Esophagus muscularis mucosa (tissue), 4 donors: ENCODE measurements around the gene ADAMTS14. TPM values are rescaled to one million over a fixed set of nuclear protein-coding genes. Genes with fewer than 3 reads are reported as not detected.

Source experiments
- DNase-seq: peaks from one replicate; pipeline ENCODE4 v3.0.0-alpha.2; 2017; ENCODE audit errors: extremely low spot score
- H3K27ac ChIP-seq, 4 donors: fragments of 200-600 bp; sonication (generic); replicated peaks in 1 of 4; 1 replicate in 3 of 4; 2 replicates in 1 of 4; pipeline ENCODE4 v1.5.1; 2016 to 2019; ENCODE audit warnings: mild to moderate bottlenecking in 1 of 4
- H3K27me3 ChIP-seq, 4 donors: fragments of 200-600 bp; sonication (generic); one replicate each; pipeline versions ENCODE4 v1.5.1 to v1.6.0; 2016 to 2019
- H3K36me3 ChIP-seq, 4 donors: fragments of 200-600 bp; sonication (generic); one replicate each; pipeline ENCODE4 v1.5.1; 2016 to 2019
- H3K4me1 ChIP-seq, 4 donors: fragments of 200-600 bp; sonication (generic); one replicate each; pipeline ENCODE4 v1.5.1; 2016 to 2019
- H3K4me3 ChIP-seq, 4 donors: fragments of 200-600 bp; sonication (generic); 1 replicate in 2 of 4; 2 replicates in 2 of 4; pipeline ENCODE4 v1.5.1; 2016 to 2019; ENCODE audit warnings: mild to moderate bottlenecking in 4 of 4, moderate library complexity in 1 of 4
- H3K9me3 ChIP-seq, 4 donors: fragments of 200-600 bp; sonication (generic); 1 replicate in 3 of 4; 2 replicates in 1 of 4; pipeline ENCODE4 v1.5.1; 2016 to 2019
- CTCF ChIP-seq, 3 experiments: fragments of 200-600 bp in 2 of 3; fragments of 450-650 bp in 1 of 3; sonication (generic) in 2 of 3; IDR thresholded peaks; one replicate each; pipeline ENCODE4 v1.5.1; 2017 to 2019; ENCODE audit warnings: antibody characterized with exemption in 3 of 3, mild to moderate bottlenecking in 2 of 3, moderate library complexity in 1 of 3
- EP300 ChIP-seq: sonication (generic); formaldehyde crosslinking; IDR thresholded peaks from one replicate; pipeline ENCODE4 v1.6.1; 2017; ENCODE audit warnings: antibody characterized with exemption
- POLR2A ChIP-seq: fragments of 450-650 bp; IDR thresholded peaks from one replicate; pipeline ENCODE4 v1.6.1; 2017; ENCODE audit warnings: antibody characterized with exemption, moderate library complexity, mild to moderate bottlenecking, low read depth
- POLR2AphosphoS5 ChIP-seq, 2 donors: sonication (generic); formaldehyde crosslinking; IDR thresholded peaks; one replicate each; pipeline ENCODE4 v1.6.1; 2017; ENCODE audit warnings: antibody characterized with exemption in 2 of 2
- WGBS: methylation state at CpG from one replicate; pipeline ENCODE4 v1.1.5; 2018; 5-methylcytosine and 5-hydroxymethylcytosine counted together
- intact Hi-C: fragments of 100-400 bp; cut with DNase I; formaldehyde crosslinking; loops from one replicate; pipeline ENCODE4 v1.15.1; 2023
- total RNA-seq, 4 donors: library from RNA; depleted of rRNA; stranded (reverse); fragments of >200 nt; gene quantifications; one replicate each; pipeline versions ENCODE4 v1.1.0 to v1.2.1, GENCODE V29; 2016

ADAMTS14 gene
- total RNA-seq, 4 donors from 2014 or later, result 0.13 to 0.50 TPM; not detected in 2

GRCh38 chr10:70651661-70652060, 20.6 kb upstream of the ADAMTS14 start:
- peaks cover 0 to 1% (median 0%) of the 10 kb centered on the region in 4 donors for H3K27me3 ChIP-seq
- no peak for TF ChIP-seq POLR2A
- no peak for TF ChIP-seq POLR2AphosphoS5 (IDR thresholded peaks at IDR 0.05)
- no peak for TF ChIP-seq CTCF (IDR thresholded peaks at IDR 0.05)
- no peak for TF ChIP-seq EP300
- 97% methylated on average over 5 of the region's 5 CpGs for WGBS
- no peak overlapping the region for H3K27ac ChIP-seq
- no peaks in the 10 kb centered on the region for H3K36me3 ChIP-seq
- intact Hi-C loops, result no loop called here
- H3K9me3 ChIP-seq, result peaks cover 0 to 7% (median 0%) of the 10 kb centered on the region in 4 donors
- no peak overlapping the region for H3K4me3 ChIP-seq
- peaks cover 0 to 9% (median 6%) of the 10 kb centered on the region in 4 donors for H3K4me1 ChIP-seq
- no peak for DNase-seq

- H3K4me3 ChIP-seq, result no peak overlapping the region
- TF ChIP-seq POLR2AphosphoS5 (IDR thresholded peaks at IDR 0.05), result peak in 1 of 2 donors; percentile 6
- TF ChIP-seq POLR2A, result no peak
- WGBS, result 68% methylated on average over 16 of the region's 16 CpGs
- no peaks in the 10 kb centered on the region for H3K36me3 ChIP-seq
- H3K27me3 ChIP-seq, result no peaks in the 10 kb centered on the region
- intact Hi-C loops, result no loop called here
- H3K9me3 ChIP-seq, result peaks cover 0 to 7% (median 0%) of the 10 kb centered on the region in 4 donors
- H3K4me1 ChIP-seq, result peaks cover 0 to 9% (median 6%) of the 10 kb centered on the region in 4 donors
- no peak for DNase-seq
- no peak overlapping the region for H3K27ac ChIP-seq
These were observed 19.3 kb upstream of the ADAMTS14 start for GRCh38 chr10:70652761-70653657.

- intact Hi-C loops, result no loop called here
- Histone ChIP-seq H3K27ac (no peak overlapping the region), H3K9me3 (peaks cover 0 to 12% (median 6%) of the 10 kb centered on the region in 4 donors)
These were observed 17.0 kb upstream of the ADAMTS14 start for GRCh38 chr10:70655316-70655715.

GRCh38 chr10:70656489-70656888, 15.8 kb upstream of the ADAMTS14 start:
- no peaks in the 10 kb centered on the region for H3K36me3 ChIP-seq
- intact Hi-C loops, result no loop called here
- peaks cover 0 to 2% (median 0%) of the 10 kb centered on the region in 4 donors for H3K27me3 ChIP-seq
- WGBS, result 71% methylated on average over 3 of the region's 3 CpGs
- H3K9me3 ChIP-seq, result peaks cover 0 to 12% (median 6%) of the 10 kb centered on the region in 4 donors
- no peak overlapping the region for H3K4me3 ChIP-seq
- TF ChIP-seq POLR2A (no peak), POLR2AphosphoS5 (IDR thresholded peaks at IDR 0.05) (no peak), EP300 (no peak), CTCF (IDR thresholded peaks at IDR 0.05) (no peak)
- no peak for DNase-seq
- no peak overlapping the region for H3K27ac ChIP-seq
- peaks cover 0 to 9% (median 6%) of the 10 kb centered on the region in 4 donors for H3K4me1 ChIP-seq

More at GRCh38 chr10:70655316-70655715, 17.0 kb upstream of the ADAMTS14 start:
- no peak overlapping the region for H3K4me3 ChIP-seq
- H3K27me3 ChIP-seq, result no peaks in the 10 kb centered on the region
- H3K36me3 ChIP-seq, result no peaks in the 10 kb centered on the region
- 96% methylated on average over 12 of the region's 12 CpGs for WGBS
- TF ChIP-seq CTCF (IDR thresholded peaks at IDR 0.05), result no peak
- TF ChIP-seq POLR2A, result no peak
- no peak for TF ChIP-seq POLR2AphosphoS5 (IDR thresholded peaks at IDR 0.05)
- no peak for TF ChIP-seq EP300
- H3K4me1 ChIP-seq, result peaks cover 0 to 9% (median 6%) of the 10 kb centered on the region in 4 donors
- no peak for DNase-seq

- WGBS, result 93% methylated on average over 6 of the region's 6 CpGs
- no peaks in the 10 kb centered on the region for H3K36me3 ChIP-seq
- H3K27ac ChIP-seq, result no peak overlapping the region
- no peak for TF ChIP-seq EP300
- TF ChIP-seq POLR2AphosphoS5 (IDR thresholded peaks at IDR 0.05), result no peak
- no peak for TF ChIP-seq POLR2A
- no peak for TF ChIP-seq CTCF (IDR thresholded peaks at IDR 0.05)
- no peak for DNase-seq
- H3K4me3 ChIP-seq, result no peak overlapping the region
- peaks cover 0 to 12% (median 6%) of the 10 kb centered on the region in 4 donors for H3K9me3 ChIP-seq
- H3K27me3 ChIP-seq, result peaks cover 0 to 6% (median 0%) of the 10 kb centered on the region in 4 donors
- peaks cover 0 to 9% (median 6%) of the 10 kb centered on the region in 4 donors for H3K4me1 ChIP-seq
- intact Hi-C loops, result no loop called here
These were observed 15.3 kb upstream of the ADAMTS14 start for GRCh38 chr10:70657041-70657440.
